NCI-H128 (cell line): ENCODE data around the gene STK36.

Experiments used
- DNase-seq: peaks from one replicate; lab custom pipeline; 2025; ENCODE audit not compliant: unreplicated experiment; lab: John Stamatoyannopoulos, UW

The STK36 gene

GRCh38 chr2:218671654-218672566 is at the start of gene STK36, which contains the start of gene RNF25:
Gene STK36 (plus strand): TSS chr2:218672086. CDS start chr2:218672830, 744 bp downstream.
Gene RNF25 (minus strand): TSS chr2:218672002. CDS start chr2:218671970, 32 bp downstream.
- peak; percentile 30 for DNase-seq

GRCh38 chr2:218622606-218623365 is 49.1 kb upstream of the STK36 start:
- no peak for DNase-seq

- DNase-seq = no peak
Measured at GRCh38 chr2:218623366-218623705, 48.5 kb upstream of the STK36 start.

- no peak for DNase-seq
Measured at GRCh38 chr2:218626369-218626768, 45.5 kb upstream of the STK36 start.

GRCh38 chr2:218627939-218628338 is 43.9 kb upstream of the STK36 start:
- no peak for DNase-seq

GRCh38 chr2:218631837-218632236 is 40.0 kb upstream of the STK36 start:
- DNase-seq = no peak

- no peak for DNase-seq
Measured at GRCh38 chr2:218635719-218636118, 36.2 kb upstream of the STK36 start.

- no peak for DNase-seq
Measured at GRCh38 chr2:218638372-218638771, 33.5 kb upstream of the STK36 start.

GRCh38 chr2:218642121-218642656 is 29.7 kb upstream of the STK36 start:
- no peak for DNase-seq

- DNase-seq = no peak
Measured at GRCh38 chr2:218642786-218643185, 29.1 kb upstream of the STK36 start.

- DNase-seq = no peak
Measured at GRCh38 chr2:218643751-218644310, 28.1 kb upstream of the STK36 start.

GRCh38 chr2:218644721-218645120 is 27.2 kb upstream of the STK36 start:
- no peak for DNase-seq

- no peak for DNase-seq
Measured at GRCh38 chr2:218645126-218645525, 26.8 kb upstream of the STK36 start.

- peak; percentile 10 for DNase-seq
Measured at GRCh38 chr2:218648088-218648786, 23.6 kb upstream of the STK36 start.

GRCh38 chr2:218648787-218649100 is 23.1 kb upstream of the STK36 start:
- no peak for DNase-seq

GRCh38 chr2:218655751-218656150 is 16.1 kb upstream of the STK36 start:
- DNase-seq = no peak

GRCh38 chr2:218658671-218659257 is 13.1 kb upstream of the STK36 start:
- no peak for DNase-seq

GRCh38 chr2:218659258-218659987 is 12.5 kb upstream of the STK36 start, which contains the start of the genes BCS1L and ZNF142:
Gene BCS1L (plus strand): TSS chr2:218659683. CDS start chr2:218660988, 1,305 bp downstream.
Gene ZNF142 (minus strand): TSS chr2:218659623. CDS start chr2:218656429, 3,194 bp downstream.
- peak; percentile 75 for DNase-seq

GRCh38 chr2:218659988-218660358 is 11.9 kb upstream of the STK36 start:
- DNase-seq = no peak

- DNase-seq = no peak
Measured at GRCh38 chr2:218662377-218662776, 9.5 kb upstream of the STK36 start.
